Breast epithelium (tissue), 4 donors: ENCODE measurements around the gene SARS2. TPM values are rescaled to one million over a fixed set of nuclear protein-coding genes. Genes with fewer than 3 reads are reported as not detected.
A peak's percentile ranks its signal among the peaks of the same experiment; 100 is the strongest.
"Not testable (repeated sequence)": the region's sequence is repeated elsewhere in the genome, so short reads cannot be mapped to it uniquely, and the experiment has no call there.

ENCODE experiments used
- DNase-seq, 2 donors: peaks; one replicate each; pipeline ENCODE4 v3.0.0-alpha.2; 2019; ENCODE audit warnings: low spot score in 2 of 2
- H3K27ac ChIP-seq, 2 donors: fragments of 200-600 bp; sonication (generic) in 1 of 2; one replicate each; pipeline ENCODE4 v1.5.1; 2016 to 2019; ENCODE audit warnings: mild to moderate bottlenecking in 1 of 2
- H3K27me3 ChIP-seq, 2 donors: fragments of 200-600 bp; sonication (generic) in 1 of 2; one replicate each; pipeline versions ENCODE4 v1.5.1 to v1.6.0; 2017 to 2019; ENCODE audit warnings: control low read depth in 1 of 2, mild to moderate bottlenecking in 1 of 2
- H3K36me3 ChIP-seq: fragments of 200-600 bp; one replicate; pipeline ENCODE4 v1.5.1; 2019
- H3K4me1 ChIP-seq, 2 donors: fragments of 200-600 bp; sonication (generic); one replicate each; pipeline ENCODE4 v1.5.1; 2016 to 2019; ENCODE audit warnings: control low read depth in 1 of 2
- H3K4me3 ChIP-seq, 3 donors: fragments of 200-600 bp; sonication (generic); 1 replicate in 2 of 3; 2 replicates in 1 of 3; pipeline ENCODE4 v1.5.1; 2016 to 2019; ENCODE audit warnings: mild to moderate bottlenecking in 3 of 3, moderate library complexity in 2 of 3
- H3K9me3 ChIP-seq, 2 donors: fragments of 200-600 bp; sonication (generic) in 1 of 2; one replicate each; pipeline ENCODE4 v1.5.1; 2016 to 2019; ENCODE audit warnings: control low read depth in 1 of 2
- CTCF ChIP-seq, 3 donors: fragments of 450-650 bp; IDR thresholded peaks; one replicate each; pipeline ENCODE4 v1.5.1; 2016 to 2017; ENCODE audit warnings: antibody characterized with exemption in 3 of 3, mild to moderate bottlenecking in 3 of 3, moderate library complexity in 3 of 3
- POLR2A ChIP-seq: fragments of 450-650 bp; IDR thresholded peaks from one replicate; pipeline ENCODE4 v1.6.1; 2016; ENCODE audit warnings: antibody characterized with exemption, mild to moderate bottlenecking, moderate library complexity
- POLR2AphosphoS5 ChIP-seq, 3 donors: sonication (generic); formaldehyde crosslinking; IDR thresholded peaks; one replicate each; pipeline ENCODE4 v1.6.1; 2017; ENCODE audit warnings: antibody characterized with exemption in 3 of 3
- intact Hi-C: fragments of 100-400 bp; cut with DNase I; formaldehyde crosslinking; loops from one replicate; pipeline ENCODE4 v1.15.1; 2023; ENCODE audit warnings: low total_unique reads
- total RNA-seq, 3 donors: library from RNA; depleted of rRNA; stranded (reverse); fragments of >200 nt; gene quantifications; one replicate each; pipeline ENCODE4 v1.1.0, GENCODE V29; 2016

SARS2 gene
- total RNA-seq, 3 donors from 2014 or later: 10.9 to 22.6 (median 18.9) TPM

DNA sequence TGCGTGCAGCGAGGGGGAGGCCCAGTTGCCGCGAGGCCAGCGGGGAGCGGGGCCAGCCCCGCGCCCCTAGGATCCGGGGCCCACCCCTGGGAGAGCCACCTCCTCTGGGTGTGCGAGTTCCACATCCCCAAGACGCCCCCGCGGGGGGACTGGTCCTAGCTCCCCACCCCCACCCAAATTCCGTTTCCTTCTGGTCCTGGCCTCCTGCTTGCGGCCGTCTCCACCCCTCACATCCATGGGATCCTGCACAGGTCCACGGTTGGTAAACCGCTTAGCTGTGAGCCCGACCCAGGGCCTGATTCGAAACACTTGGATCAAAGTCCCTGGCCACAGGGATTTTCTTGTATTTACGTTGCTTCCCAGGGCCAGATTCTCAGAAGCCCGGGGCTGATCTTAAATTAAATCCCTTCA, 45.3 kb upstream of the SARS2 start:
- no peak for DNase-seq

DNA sequence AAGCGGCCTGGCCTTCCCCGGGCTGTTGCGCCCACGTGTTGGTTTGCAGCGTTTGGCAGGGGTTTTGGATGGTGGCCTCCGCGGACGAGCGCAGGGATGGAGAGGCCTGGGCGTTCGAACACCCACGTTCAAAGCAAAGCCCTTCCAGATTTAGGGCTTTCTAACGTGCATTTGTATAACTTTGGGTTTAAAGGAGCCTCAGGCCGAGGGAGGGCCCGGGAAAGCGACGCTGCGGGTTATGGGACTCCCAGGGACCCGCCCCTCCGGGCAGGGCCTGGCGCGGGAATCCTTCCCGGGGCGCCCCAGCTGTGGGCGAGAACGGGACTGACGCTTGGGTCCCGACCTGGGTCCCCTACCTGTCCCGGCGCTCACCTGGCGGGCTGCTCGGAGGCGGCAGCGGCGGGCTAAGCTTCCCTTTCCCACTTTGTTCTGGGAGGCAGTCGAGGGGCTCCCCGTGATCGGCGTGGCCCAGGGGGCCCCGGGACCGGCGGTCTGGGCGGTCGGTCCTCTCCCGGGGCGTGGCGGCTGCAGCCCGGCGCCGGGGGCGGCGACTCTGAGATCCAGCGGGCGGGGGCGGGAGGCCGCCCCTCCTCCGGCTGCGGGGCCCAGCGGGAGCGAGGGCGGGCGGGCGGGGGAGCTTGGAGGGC, 44.8 kb upstream of the SARS2 start, which contains the start of gene FBXO17:
TSS of gene FBXO17 (minus strand) at position 529 of the 647 bp plus-strand sequence. CDS start 25,423 bp downstream, outside the sequence.
- Histone ChIP-seq H3K4me1 (no peaks in the 10 kb centered on the region), H3K27me3 (no peaks in the 10 kb centered on the region), H3K9me3 (peaks cover 0 to 2% of the 10 kb centered on the region in 2 donors), H3K4me3 (peak within 1 kb of the TSS; percentile 56 to 81 (median 68)), H3K27ac (peak within 1 kb of the TSS; percentile 70 to 92), H3K36me3 (no peaks in the 10 kb centered on the region)
- intact Hi-C loops: no loop called here
- peak in 1 of 2 donors; percentile 55 for DNase-seq
- no peak for TF ChIP-seq POLR2A
- peak in 1 of 3 donors; percentile 41 for TF ChIP-seq POLR2AphosphoS5 (IDR thresholded peaks at IDR 0.05)

More for the DNA sequence above, 45.3 kb upstream of the SARS2 start:
- H3K4me1 ChIP-seq: no peaks in the 10 kb centered on the region
- H3K4me3 ChIP-seq: peak overlapping the region; percentile 56 to 81 (median 68)
- intact Hi-C loops: no loop called here
- H3K36me3 ChIP-seq: no peaks in the 10 kb centered on the region
- peak overlapping the region; percentile 70 to 92 for H3K27ac ChIP-seq
- peaks cover 0 to 7% of the 10 kb centered on the region in 2 donors for H3K9me3 ChIP-seq
- H3K27me3 ChIP-seq: no peaks in the 10 kb centered on the region
- TF ChIP-seq POLR2AphosphoS5 (IDR thresholded peaks at IDR 0.05): no peak
- no peak for TF ChIP-seq CTCF (IDR thresholded peaks at IDR 0.05)
- no peak for TF ChIP-seq POLR2A

DNA sequence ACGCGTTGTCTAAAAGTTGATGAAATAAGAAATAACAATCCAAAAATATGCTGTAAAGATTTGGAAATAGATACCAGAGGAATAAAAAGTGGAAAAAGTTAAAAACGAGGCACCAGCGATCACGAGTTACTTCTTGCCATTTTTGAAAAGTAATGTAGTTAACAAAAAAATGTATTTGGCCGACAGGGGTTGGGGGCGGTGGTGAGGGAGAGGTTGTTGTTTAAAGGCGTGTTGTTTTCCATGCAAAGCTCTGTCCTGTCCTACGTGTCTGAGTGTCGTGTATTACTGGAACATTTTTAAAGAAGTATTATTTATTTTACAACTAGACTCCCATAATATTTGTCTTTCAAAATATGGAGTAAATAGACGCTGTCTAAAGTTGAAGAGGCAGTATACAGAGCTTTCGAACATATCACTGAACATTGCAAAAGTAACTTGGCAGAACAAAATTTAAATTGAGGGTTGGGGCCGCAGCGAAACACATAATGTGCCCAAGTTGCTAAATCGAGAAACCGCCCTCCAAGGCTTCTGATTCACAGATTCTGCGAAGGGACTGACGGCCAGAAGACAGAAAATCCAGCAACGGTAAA, 44.2 kb upstream of the SARS2 start:
- no peaks in the 10 kb centered on the region for H3K36me3 ChIP-seq
- H3K27me3 ChIP-seq: no peaks in the 10 kb centered on the region
- H3K27ac ChIP-seq: peak overlapping the region; percentile 70 to 92
- H3K9me3 ChIP-seq: no peaks in the 10 kb centered on the region
- intact Hi-C loops: no loop called here
- TF ChIP-seq CTCF (IDR thresholded peaks at IDR 0.05) (no peak), POLR2AphosphoS5 (IDR thresholded peaks at IDR 0.05) (no peak), POLR2A (no peak)
- no peaks in the 10 kb centered on the region for H3K4me1 ChIP-seq
- DNase-seq: no peak
- H3K4me3 ChIP-seq: peak overlapping the region; percentile 56 to 81 (median 68)

DNA sequence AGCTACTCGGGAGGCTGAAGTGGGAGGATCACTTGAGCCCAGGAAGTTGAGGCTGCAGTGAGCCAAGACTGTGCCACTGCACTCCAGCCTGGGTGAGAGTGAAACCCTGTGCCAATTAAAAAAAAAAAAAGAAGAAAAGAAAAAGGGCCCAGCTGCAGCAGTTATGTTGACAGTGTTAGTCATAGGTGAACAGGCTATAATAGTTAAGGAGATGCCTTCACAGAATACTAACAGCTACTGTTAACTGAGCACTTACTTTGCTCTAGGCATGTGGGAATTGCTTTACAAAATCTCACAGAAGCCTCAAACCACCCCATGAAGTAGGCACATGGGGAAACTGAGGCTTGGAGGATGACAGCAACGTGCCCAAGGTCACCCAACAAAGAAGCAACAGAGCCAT, 41.1 kb upstream of the SARS2 start:
- no peak overlapping the region for H3K4me3 ChIP-seq
- no peaks in the 10 kb centered on the region for H3K36me3 ChIP-seq
- H3K27me3 ChIP-seq: no peaks in the 10 kb centered on the region
- H3K4me1 ChIP-seq: no peaks in the 10 kb centered on the region
- DNase-seq: no peak
- H3K27ac ChIP-seq: no peak overlapping the region
- TF ChIP-seq POLR2AphosphoS5 (IDR thresholded peaks at IDR 0.05) (no peak), CTCF (IDR thresholded peaks at IDR 0.05) (no peak), POLR2A (no peak)
- no peaks in the 10 kb centered on the region for H3K9me3 ChIP-seq
- intact Hi-C loops: no loop called here

- H3K36me3 ChIP-seq: no peaks in the 10 kb centered on the region
- no peak for DNase-seq
- H3K27ac ChIP-seq: no peak overlapping the region
- no peaks in the 10 kb centered on the region for H3K4me1 ChIP-seq
- intact Hi-C loops: no loop called here
- no peaks in the 10 kb centered on the region for H3K27me3 ChIP-seq
- H3K4me3 ChIP-seq: no peak overlapping the region
- TF ChIP-seq POLR2AphosphoS5 (IDR thresholded peaks at IDR 0.05) (no peak), POLR2A (no peak), CTCF (IDR thresholded peaks at IDR 0.05) (no peak)
- H3K9me3 ChIP-seq: no peaks in the 10 kb centered on the region
Measured at GRCh38 chr19:38970664-38971532, 40.3 kb upstream of the SARS2 start.

DNA sequence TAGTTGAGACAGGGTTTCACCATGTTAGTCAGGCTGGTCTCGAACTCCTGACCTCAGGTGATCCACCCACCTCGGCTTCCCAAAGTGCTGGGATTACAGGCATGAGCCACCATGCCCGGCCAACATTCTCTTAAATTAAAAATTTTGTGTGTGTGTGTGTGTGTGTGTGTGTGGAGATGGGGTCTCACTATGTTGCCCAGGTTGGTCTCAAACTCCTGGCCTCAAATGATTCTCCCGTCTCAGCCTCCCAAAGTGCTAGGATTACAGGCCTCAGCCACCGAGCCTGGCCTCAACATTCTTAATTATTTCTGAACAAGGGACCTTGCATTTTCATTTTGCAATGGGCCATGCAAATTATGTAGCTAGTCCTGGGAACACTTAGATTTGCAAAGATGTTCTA, 35.6 kb upstream of the SARS2 start:
- H3K27ac ChIP-seq, H3K27me3 ChIP-seq, H3K9me3 ChIP-seq, H3K36me3 ChIP-seq, H3K4me1 ChIP-seq, intact Hi-C loops, DNase-seq, H3K4me3 ChIP-seq: not testable (repeated sequence)
